WTC11 (cell line): ENCODE results near the gene GET4. TPM values are rescaled to one million over a fixed set of nuclear protein-coding genes. Genes with fewer than 3 reads are reported as not detected.

Experiments
- ATAC-seq: fragments of 200-7000 bp; cut with Tn5 transposase; 2 replicates; pipeline ENCODE4 v1.10.0; 2021; ENCODE audit warnings: mild to moderate bottlenecking, moderate library complexity
- CTCF ChIA-PET: fragments of 300-600 bp; sonication (Branson Sonifier 250); formaldehyde crosslinking; loops from one replicate; lab custom pipeline; 2021; ENCODE audit warnings: antibody characterized with exemption; lab: Charles Lee
- POLR2A ChIA-PET: fragments of 350-600 bp; sonication (Branson Sonifier 250); formaldehyde crosslinking; loops from one replicate; lab custom pipeline; 2021; ENCODE audit warnings: antibody characterized with exemption; lab: Charles Lee
- DNase-seq: peaks from one replicate; pipeline ENCODE4 v3.0.0; 2021; ENCODE audit warnings: low spot score
- H3K27ac Mint-ChIP-seq: 2 replicates; pipeline ENCODE4 v1.8.0; 2021; ENCODE audit warnings: mixed read lengths
- H3K27me3 Mint-ChIP-seq: 2 replicates; pipeline ENCODE4 v1.8.0; 2021; ENCODE audit warnings: low read depth, mild to moderate bottlenecking, moderate library complexity, mixed read lengths
- H3K36me3 Mint-ChIP-seq: 2 replicates; pipeline ENCODE4 v1.8.0; 2021; ENCODE audit warnings: mixed read lengths
- H3K4me1 Mint-ChIP-seq: 2 replicates; pipeline ENCODE4 v1.8.0; 2022; ENCODE audit warnings: mixed read lengths
- H3K4me3 Mint-ChIP-seq: 2 replicates; pipeline ENCODE4 v1.8.0; 2021; ENCODE audit warnings: mild to moderate bottlenecking, moderate library complexity, mixed read lengths
- H3K9me3 Mint-ChIP-seq: 2 replicates; pipeline ENCODE4 v1.8.0; 2021; ENCODE audit warnings: mixed read lengths
- AFF4 ChIP-seq: sonication (generic); formaldehyde crosslinking; IDR thresholded peaks from 2 replicates; pipeline ENCODE4 v1.8.1; 2023; ENCODE audit warnings: mild to moderate bottlenecking, missing genetic modification reagents, borderline replicate concordance
- ATF1 ChIP-seq: sonication (generic); formaldehyde crosslinking; IDR thresholded peaks from 2 replicates; pipeline ENCODE4 v1.8.1; 2023; ENCODE audit warnings: mild to moderate bottlenecking, moderate library complexity, missing genetic modification reagents
- ELF4 ChIP-seq: sonication (generic); formaldehyde crosslinking; IDR thresholded peaks from 2 replicates; pipeline ENCODE4 v1.8.1; 2022; ENCODE audit warnings: low read depth, mild to moderate bottlenecking, moderate library complexity, missing genetic modification reagents
- ETV6 ChIP-seq: sonication (generic); formaldehyde crosslinking; IDR thresholded peaks from 2 replicates; pipeline ENCODE4 v1.8.1; 2022; ENCODE audit warnings: mild to moderate bottlenecking, missing genetic modification reagents
- FOXK1 ChIP-seq: sonication (generic); formaldehyde crosslinking; IDR thresholded peaks from 2 replicates; pipeline ENCODE4 v1.8.0; 2022; ENCODE audit warnings: mild to moderate bottlenecking, moderate library complexity, missing genetic modification reagents
- MXD4 ChIP-seq: fragments of 250-450 bp; sonication (Bioruptor Pico); IDR thresholded peaks from 2 replicates; pipeline ENCODE4 v1.8.0; 2021; ENCODE audit warnings: mild to moderate bottlenecking, moderate library complexity, borderline replicate concordance
- NFE2L1 ChIP-seq: sonication (generic); formaldehyde crosslinking; IDR thresholded peaks from 2 replicates; pipeline ENCODE4 v1.8.1; 2023; ENCODE audit warnings: missing genetic modification reagents
- SMAD3 ChIP-seq: sonication (generic); formaldehyde crosslinking; IDR thresholded peaks from 2 replicates; pipeline ENCODE4 v1.8.0; 2022; ENCODE audit warnings: missing genetic modification reagents, mild to moderate bottlenecking, borderline replicate concordance
- ZBTB21 ChIP-seq: sonication (generic); formaldehyde crosslinking; IDR thresholded peaks from 2 replicates; pipeline ENCODE4 v1.8.1; 2023; ENCODE audit warnings: mild to moderate bottlenecking, missing genetic modification reagents, borderline replicate concordance
- ZNF232 ChIP-seq: sonication (generic); formaldehyde crosslinking; IDR thresholded peaks from 2 replicates; pipeline ENCODE4 v1.8.0; 2022; ENCODE audit warnings: mild to moderate bottlenecking, missing genetic modification reagents
- ZNF317 ChIP-seq: sonication (generic); formaldehyde crosslinking; IDR thresholded peaks from 2 replicates; pipeline ENCODE4 v1.8.1; 2023; ENCODE audit warnings: low read depth, mild to moderate bottlenecking, moderate library complexity, missing genetic modification reagents, borderline replicate concordance
- ZNF512 ChIP-seq: sonication (generic); formaldehyde crosslinking; IDR thresholded peaks from 2 replicates; pipeline ENCODE4 v1.8.1; 2022; ENCODE audit warnings: missing genetic modification reagents, borderline replicate concordance
- total RNA-seq: library from RNA; stranded (reverse); gene quantifications from 3 replicates; pipeline ENCODE4 v1.2.3, GENCODE V29; 2021
- TF ChIP-seq, protein P1 (sequence below): fragments of 250-450 bp; sonication (Bioruptor Pico); conservative IDR thresholded peaks from 2 replicates; pipeline ENCODE4 v1.9.0; 2021; ENCODE audit warnings: mild to moderate bottlenecking
- TF ChIP-seq, protein P2 (sequence below): sonication (generic); formaldehyde crosslinking; IDR thresholded peaks from 2 replicates; pipeline ENCODE4 v1.8.0; 2023; ENCODE audit warnings: missing genetic modification reagents

Gene GET4
- total RNA-seq, 1 experiment from 2014 or later: 73.0 TPM

- TF ChIP-seq, protein P1, sequence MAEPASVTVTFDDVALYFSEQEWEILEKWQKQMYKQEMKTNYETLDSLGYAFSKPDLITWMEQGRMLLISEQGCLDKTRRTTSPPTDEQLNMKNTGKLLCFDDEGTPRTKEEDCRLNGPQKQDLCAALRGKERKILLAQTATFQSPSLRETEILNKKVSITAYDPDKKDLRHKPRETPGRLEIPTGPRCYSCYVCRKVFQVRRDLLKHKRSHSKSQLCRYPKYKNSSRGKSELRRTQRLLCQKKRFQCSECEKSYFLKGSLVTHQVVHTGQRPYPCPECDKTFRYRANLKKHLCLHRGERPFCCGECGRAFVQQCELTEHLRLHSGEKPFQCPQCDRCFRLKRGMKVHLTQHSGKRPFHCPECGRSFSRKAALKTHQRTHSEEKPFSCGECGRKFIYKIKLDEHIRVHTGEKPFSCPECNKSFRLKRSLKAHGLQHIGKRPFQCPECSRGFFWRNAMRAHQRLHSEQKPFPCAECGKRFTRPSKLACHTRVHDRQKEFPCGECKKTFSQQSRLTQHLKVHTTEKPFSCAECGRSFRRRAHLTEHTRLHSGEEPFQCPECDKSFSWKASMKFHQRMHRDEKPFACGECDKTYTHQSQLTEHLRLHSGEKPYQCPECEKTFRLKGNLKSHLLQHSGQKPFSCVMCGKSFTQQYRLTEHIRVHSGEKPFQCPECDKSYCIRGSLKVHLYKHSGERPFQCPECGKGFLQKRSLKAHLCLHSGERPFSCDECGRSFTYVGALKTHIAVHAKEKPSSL (CRISPR knock-in tag): no peak
- TF ChIP-seq NFE2L1 (CRISPR knock-in tag): no peak
Measured at GRCh38 chr7:891805-892204, 15.5 kb downstream of the GET4 start (continued).

DNA sequence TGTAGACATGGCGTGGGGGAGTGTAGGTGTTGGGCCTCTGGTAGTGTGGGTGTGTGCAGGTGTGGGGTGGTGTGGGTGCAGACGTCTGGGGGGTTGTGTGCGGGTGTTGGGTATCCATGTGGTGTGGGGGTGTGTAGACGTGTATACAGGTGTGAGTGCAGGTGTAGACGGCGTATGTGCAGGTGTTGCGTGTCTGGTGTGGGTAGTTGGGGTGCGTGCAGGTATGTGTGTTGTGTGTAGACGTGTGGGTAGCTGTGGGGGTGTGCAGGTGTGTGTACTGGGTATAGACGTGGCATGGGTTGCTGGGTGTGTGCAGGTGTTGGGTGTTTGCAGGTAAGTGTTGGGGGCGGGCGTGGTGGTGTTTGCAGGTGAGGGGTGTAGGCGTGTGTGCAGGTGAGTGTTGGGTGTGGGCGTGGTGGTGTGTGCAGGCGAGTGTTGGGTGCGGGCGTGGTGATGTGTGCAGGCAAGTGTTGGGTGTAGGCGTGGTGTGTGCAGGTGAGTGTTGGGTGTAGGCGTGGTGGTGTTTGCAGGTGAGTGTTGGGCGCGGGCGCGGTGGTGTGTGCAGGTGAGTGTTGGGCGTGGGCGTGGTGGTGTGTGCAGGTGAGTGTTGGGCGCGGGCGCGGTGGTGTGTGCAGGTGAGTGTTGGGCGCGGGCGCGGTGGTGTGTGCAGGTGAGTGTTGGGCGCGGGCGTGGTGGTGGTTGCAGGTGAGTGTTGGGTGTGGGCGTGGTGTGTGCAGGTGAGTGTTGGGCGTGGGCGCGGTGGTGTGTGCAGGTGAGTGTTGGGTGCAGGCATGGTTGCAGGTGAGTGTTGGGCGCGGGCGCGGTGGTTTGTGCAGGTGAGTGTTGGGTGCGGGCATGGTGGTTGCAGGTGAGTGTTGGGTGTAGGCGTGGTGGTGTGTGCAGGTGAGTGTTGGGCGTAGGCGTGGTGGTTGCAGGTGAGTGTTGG lies 16.6 kb downstream of the GET4 start:
- no peak for ATAC-seq
- no peak overlapping the region for H3K27ac Mint-ChIP-seq
- TF ChIP-seq, protein P2, sequence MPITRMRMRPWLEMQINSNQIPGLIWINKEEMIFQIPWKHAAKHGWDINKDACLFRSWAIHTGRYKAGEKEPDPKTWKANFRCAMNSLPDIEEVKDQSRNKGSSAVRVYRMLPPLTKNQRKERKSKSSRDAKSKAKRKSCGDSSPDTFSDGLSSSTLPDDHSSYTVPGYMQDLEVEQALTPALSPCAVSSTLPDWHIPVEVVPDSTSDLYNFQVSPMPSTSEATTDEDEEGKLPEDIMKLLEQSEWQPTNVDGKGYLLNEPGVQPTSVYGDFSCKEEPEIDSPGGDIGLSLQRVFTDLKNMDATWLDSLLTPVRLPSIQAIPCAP (CRISPR knock-in tag): no peak
- TF ChIP-seq ATF1 (no peak), ELF4 (no peak), MXD4 (CRISPR knock-in tag) (no peak), ETV6 (no peak), FOXK1 (CRISPR knock-in tag) (no peak), ZNF232 (CRISPR knock-in tag) (no peak), ZNF317 (CRISPR knock-in tag) (no peak), ZNF512 (CRISPR knock-in tag) (no peak), SMAD3 (CRISPR knock-in tag) (no peak), ZBTB21 (CRISPR knock-in tag) (no peak), AFF4 (no peak)
- TF ChIP-seq, all 79 proteins: peak for 0
- H3K4me3 Mint-ChIP-seq: no peak overlapping the region
- no peak for DNase-seq
- H3K27me3 Mint-ChIP-seq: no peaks in the 10 kb centered on the region
- H3K9me3 Mint-ChIP-seq: no peaks in the 10 kb centered on the region
- 0 out of 2 replicates have a peak, but pooled peaks cover 4% of the 10 kb centered on the region for H3K4me1 Mint-ChIP-seq
- H3K36me3 Mint-ChIP-seq: peaks cover 59% of the 10 kb centered on the region
- ChIA-PET POLR2A (no interaction called here), CTCF (interaction anchor here (1.2 kb wide), 1 partner anchor 10 kb away, joined by 3 read pairs; no protein-coding TSS in a partner anchor)
